Erythroblast (primary cell): ENCODE results near the gene PSKH1.

Experiments used
- GATA1 ChIP-seq: IDR thresholded peaks from 2 replicates; pipeline ENCODE4 v1.6.1; 2011; ENCODE audit warnings: low read depth, mild to moderate bottlenecking, control low read depth, low read length, moderate library complexity
- POLR2A ChIP-seq: IDR thresholded peaks from 2 replicates; pipeline ENCODE4 v1.6.1; 2011; ENCODE audit warnings: mild to moderate bottlenecking, low read length

DNA sequence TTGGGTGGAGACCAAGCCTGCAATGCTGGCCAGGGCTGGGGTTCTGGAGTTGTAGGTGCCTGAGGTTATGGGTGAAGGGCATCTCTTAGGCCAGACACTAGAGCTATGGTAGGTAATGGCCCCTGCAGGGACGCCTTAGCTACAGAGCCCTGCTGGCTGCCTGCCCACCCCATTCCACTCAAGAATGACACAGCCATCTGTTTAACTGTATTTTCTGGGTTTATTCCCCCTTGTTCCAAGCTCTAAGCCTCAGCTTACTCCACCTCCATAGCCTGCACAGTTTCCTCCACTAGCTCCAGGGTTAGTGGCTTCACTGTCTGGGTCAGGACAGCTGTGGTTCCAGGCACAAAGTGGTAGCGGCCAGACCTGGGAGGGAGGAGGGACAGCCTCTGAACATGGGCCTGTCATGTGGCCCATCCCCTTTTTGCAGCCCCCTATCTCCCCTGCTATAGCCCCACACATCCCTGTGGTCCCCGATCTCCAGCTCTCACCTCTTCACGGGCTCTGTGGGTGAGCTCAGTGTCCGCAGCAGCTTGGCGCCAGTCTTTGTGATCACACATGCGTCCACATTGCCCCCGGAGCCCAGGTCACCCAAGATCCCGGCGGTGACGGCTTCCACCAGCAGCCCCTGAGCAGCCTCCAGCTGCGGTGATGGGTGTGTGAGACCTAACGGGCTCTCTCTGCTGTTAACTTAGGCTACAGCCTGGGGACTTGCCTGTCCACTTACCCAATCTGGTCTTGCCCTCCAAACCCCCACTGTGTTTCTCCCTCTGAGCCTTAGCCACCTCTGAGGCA lies 41.4 kb downstream of the PSKH1 start:
- TF ChIP-seq POLR2A (no peak), GATA1 (no peak)
